SKM-1 (cell line): Measurements from ENCODE around the gene SVBP.

ENCODE experiments used
- DNase-seq: peaks from one replicate; lab custom pipeline; 2025; ENCODE audit not compliant: unreplicated experiment; lab: John Stamatoyannopoulos, UW

The SVBP gene

DNA sequence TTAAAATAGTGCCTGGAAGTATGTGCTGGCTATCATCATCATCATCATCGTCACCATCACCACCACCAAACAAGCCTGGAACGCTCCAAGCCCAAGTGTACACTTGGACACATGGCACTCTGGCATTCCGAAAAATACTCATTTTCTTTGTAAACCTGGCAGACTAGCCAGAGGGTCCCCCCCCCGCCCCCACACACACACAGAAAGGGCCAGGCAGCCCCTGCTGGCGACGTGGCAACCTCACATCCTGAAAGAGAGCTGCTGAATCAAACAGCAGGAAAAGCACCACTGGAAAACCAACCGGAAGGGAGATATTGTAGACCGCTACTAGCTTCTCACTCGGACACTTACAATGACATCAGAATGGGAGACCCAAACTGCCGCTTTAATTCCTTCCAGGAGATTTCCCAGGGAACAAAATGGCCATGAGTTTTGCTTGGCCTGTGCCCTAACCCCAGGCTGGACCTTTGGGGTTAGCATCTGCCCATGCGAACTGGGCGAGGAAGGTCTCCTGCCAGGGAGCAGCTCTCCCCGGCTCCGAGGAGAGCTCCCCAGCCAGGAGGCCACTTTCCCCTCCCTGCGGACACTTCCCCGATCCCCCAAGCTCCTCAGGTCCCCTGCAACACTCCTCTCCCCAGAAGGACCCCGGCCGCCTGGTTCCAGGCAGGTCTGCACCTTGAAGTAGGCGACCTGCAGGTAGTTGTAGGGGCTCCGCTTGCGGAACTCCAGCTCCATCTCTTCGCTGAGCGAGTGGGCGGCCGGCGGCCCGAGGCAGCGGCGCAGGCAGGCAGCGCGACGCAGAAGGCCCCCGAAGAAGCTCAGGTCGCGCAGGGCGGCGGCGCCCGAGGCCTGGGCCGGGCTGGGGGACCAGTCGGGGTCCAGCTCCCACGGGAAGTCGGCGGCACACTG lies 51.1 kb downstream of the SVBP start:
- DNase-seq: peak; percentile 12

DNA sequence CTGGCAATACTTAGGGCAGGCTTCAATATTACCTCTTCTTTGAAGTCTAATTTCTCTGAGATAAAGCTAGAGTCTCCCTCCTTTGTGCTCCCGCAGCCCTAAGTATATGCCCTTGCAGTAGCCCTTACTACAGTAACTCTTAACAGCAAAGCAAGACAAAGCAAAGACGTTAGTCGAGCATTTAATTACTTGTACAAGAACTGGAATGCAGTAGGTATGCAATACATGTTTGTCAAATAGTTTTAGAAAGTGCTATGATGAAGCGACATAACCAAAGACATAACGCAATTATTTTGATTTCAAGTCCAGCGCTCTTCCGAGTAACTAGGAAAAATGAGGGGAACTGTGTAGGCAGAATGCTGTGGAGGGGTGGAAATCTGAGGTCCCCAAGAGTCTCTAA lies 51.9 kb downstream of the SVBP start:
- DNase-seq: no peak

DNA sequence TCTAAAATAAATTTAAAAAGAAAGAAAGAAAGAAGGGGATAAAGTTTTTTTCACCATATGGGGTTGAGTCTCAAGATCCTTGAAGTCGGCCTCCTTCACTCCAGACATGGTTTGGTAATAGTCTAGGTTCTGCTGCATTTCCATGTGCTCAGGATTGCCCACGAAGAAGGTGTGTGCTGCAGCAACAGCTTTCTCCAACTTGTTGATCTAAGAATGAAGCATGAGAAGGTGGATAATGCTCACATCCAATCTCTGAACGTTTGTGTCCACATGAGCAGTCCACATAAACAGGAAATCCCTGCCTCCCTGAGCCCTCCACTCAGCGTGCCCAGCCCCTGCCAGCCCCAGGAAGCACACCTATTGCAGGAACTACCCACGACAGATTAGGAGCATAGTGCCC lies 54.9 kb downstream of the SVBP start:
- DNase-seq: no peak

DNA sequence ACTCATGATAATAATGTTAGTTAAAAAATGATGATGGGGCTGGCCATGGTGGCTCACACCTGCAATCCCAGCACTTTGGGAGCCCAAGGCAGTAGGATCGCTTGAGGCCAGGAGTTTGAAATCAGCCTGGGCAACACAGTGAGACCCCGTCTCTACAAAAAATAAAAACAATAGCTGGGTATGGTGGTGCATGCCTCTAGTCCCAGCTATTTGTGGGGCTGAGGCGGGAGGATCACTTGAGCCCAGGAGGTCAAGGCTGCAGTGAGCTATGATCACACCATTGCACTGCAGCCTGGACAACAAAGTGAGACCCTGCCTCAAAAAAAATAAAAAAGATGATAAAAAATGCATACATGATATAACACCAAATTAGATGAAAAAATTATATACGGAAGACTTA lies 55.6 kb downstream of the SVBP start:
- DNase-seq: no peak

DNA sequence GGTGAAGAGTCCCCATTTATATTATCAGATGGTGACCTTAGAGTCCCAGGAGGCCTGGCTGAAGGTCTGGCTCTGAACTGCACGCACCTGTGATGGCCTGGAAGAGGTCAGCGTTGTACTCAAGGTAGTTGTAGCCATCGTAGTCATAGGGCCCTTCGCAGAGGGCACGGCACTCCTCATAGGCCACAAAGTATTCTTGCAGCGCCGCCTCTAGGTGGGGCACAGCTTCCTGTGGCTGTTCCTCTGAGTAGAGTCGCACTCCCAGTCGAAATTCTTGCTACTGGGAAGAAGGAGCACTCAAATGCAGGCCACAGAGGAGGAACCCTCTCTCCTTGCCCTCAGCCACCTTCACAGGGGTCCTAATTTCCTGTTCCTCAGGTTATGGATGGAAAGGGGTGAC lies 58.1 kb downstream of the SVBP start:
- no peak for DNase-seq

DNA sequence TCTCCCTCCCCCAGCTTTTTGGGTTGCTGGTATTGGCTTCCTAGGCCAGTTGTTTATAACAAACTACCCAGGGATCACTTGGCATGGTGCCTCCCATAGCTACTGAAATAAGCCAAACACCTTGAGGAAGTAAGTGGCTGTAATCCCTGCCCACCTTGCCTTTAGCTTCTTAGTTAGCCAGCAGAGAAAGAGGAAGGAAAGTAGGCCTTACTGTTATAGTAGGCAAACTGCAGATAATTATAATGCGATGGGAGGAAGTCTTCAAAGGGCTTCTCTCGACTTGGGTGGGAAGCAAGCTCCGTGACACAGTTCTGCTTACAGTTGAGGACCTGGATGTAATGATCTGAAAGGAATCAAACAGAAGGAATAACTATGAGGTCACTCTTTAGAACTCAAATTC lies 58.6 kb downstream of the SVBP start:
- peak; percentile 17 for DNase-seq

DNA sequence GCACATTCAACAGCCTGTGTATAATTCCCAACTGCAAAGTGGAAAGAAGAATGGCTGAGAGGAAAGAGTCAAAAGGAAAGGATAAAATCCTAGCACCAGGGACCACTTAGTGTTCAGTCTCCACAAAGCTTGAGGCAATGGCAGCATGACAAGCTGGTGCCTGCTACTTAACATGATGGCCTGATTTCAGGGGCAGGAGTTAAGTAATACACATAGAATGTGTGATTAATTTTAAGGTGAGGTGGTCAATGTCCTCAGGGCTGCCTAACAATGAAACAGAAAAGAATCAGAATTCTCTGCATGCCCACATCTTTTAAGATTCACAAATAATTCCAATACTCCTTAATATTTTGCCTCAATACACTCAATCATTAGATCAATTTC lies 59.3 kb downstream of the SVBP start:
- DNase-seq: no peak
